ENCODE data around the gene SLC37A3. TPM values are rescaled to one million over a fixed set of nuclear protein-coding genes. Genes with fewer than 3 reads are reported as not detected.
"Not testable (repeated sequence)": the region's sequence is repeated elsewhere in the genome, so short reads cannot be mapped to it uniquely, and the experiment has no call there.

The SLC37A3 gene
- total and polyA plus RNA-seq, 8 donors: 36.2 to 58.5 (median 51.2) TPM

GRCh38 chr7:140348161-140348849 is 50.0 kb downstream of the SLC37A3 start:
- ATAC-seq: no peak
- intact Hi-C loops (cut with DNase I): no loop called here
- peaks cover 0 to 97% of the 10 kb centered on the region in 2 donors for H3K36me3 ChIP-seq

GRCh38 chr7:140347218-140347617 is 51.1 kb downstream of the SLC37A3 start:
- DNase-seq: no peak
- Histone ChIP-seq H3K9me3 (no peaks in the 10 kb centered on the region), H3K36me3 (peaks cover 0 to 97% of the 10 kb centered on the region in 2 donors), H3K27ac (no peak overlapping the region), H3K4me1 (no peaks in the 10 kb centered on the region), H3K4me3 (no peak overlapping the region), H3K27me3 (no peaks in the 10 kb centered on the region)
- intact Hi-C loops (cut with DNase I): no loop called here
- no peak for ATAC-seq
- TF ChIP-seq CTCF (IDR thresholded peaks at IDR 0.05): no peak

More at GRCh38 chr7:140348161-140348849, 50.0 kb downstream of the SLC37A3 start:
- Histone ChIP-seq H3K9me3 (no peaks in the 10 kb centered on the region), H3K27ac (peak overlapping the region in 1 of 2 donors; percentile 19), H3K27me3 (no peaks in the 10 kb centered on the region), H3K4me3 (no peak overlapping the region), H3K4me1 (no peaks in the 10 kb centered on the region)
- no peak for TF ChIP-seq CTCF (IDR thresholded peaks at IDR 0.05)
- DNase-seq: no peak

- Histone ChIP-seq H3K27me3 (no peaks in the 10 kb centered on the region), H3K27ac (no peak overlapping the region), H3K36me3 (peaks cover 0 to 99% of the 10 kb centered on the region in 2 donors), H3K9me3 (no peaks in the 10 kb centered on the region), H3K4me1 (no peaks in the 10 kb centered on the region), H3K4me3 (no peak overlapping the region)
- intact Hi-C loops (cut with DNase I): no loop called here
- no peak for ATAC-seq
- no peak for TF ChIP-seq CTCF (IDR thresholded peaks at IDR 0.05)
- no peak for DNase-seq
Measured at GRCh38 chr7:140345426-140345825, 52.9 kb downstream of the SLC37A3 start.

- intact Hi-C loops (cut with DNase I): no loop called here
- DNase-seq: peak in 2 of 4 donors; percentile 46 to 63
- TF ChIP-seq CTCF (IDR thresholded peaks at IDR 0.05): peak in 1 of 2 donors; percentile 47
- H3K9me3 ChIP-seq: no peaks in the 10 kb centered on the region
- no peak overlapping the region for H3K27ac ChIP-seq
- no peaks in the 10 kb centered on the region for H3K27me3 ChIP-seq
- peak; percentile 94 for ATAC-seq
- no peak overlapping the region for H3K4me3 ChIP-seq
- H3K36me3 ChIP-seq: peaks cover 0 to 96% of the 10 kb centered on the region in 2 donors
- H3K4me1 ChIP-seq: no peaks in the 10 kb centered on the region
Measured at GRCh38 chr7:140342727-140343514, 55.4 kb downstream of the SLC37A3 start.

GRCh38 chr7:140338959-140339358 is 59.4 kb downstream of the SLC37A3 start:
- H3K4me3 ChIP-seq; intact Hi-C loops (cut with DNase I); H3K4me1 ChIP-seq; H3K27me3 ChIP-seq; H3K27ac ChIP-seq; ATAC-seq; H3K9me3 ChIP-seq; DNase-seq: not testable (repeated sequence)
- peaks cover 0 to 85% of the 10 kb centered on the region in 2 donors for H3K36me3 ChIP-seq
